Peyer's patch (tissue), 4 donors: ENCODE results near the gene ASB2. TPM values are rescaled to one million over a fixed set of nuclear protein-coding genes. Genes with fewer than 3 reads are reported as not detected.

ENCODE experiments used
- DNase-seq, 3 donors: peaks; one replicate each; pipeline ENCODE4 v3.0.0-alpha.2; 2017 to 2019
- H3K27ac ChIP-seq, 4 donors: fragments of 200-600 bp; sonication (generic); one replicate each; pipeline ENCODE4 v1.5.1; 2016 to 2019
- H3K27me3 ChIP-seq, 2 donors: fragments of 200-600 bp; sonication (generic); one replicate each; pipeline ENCODE4 v1.5.1; 2019
- H3K36me3 ChIP-seq, 3 donors: fragments of 200-600 bp; sonication (generic); one replicate each; pipeline ENCODE4 v1.5.1; 2016 to 2019
- H3K4me1 ChIP-seq, 4 donors: fragments of 200-600 bp; sonication (generic); one replicate each; pipeline ENCODE4 v1.5.1; 2016 to 2019
- H3K4me3 ChIP-seq, 4 donors: fragments of 200-600 bp; sonication (generic); 1 replicate in 3 of 4; 2 replicates in 1 of 4; pipeline ENCODE4 v1.5.1; 2016 to 2019; ENCODE audit warnings: mild to moderate bottlenecking in 1 of 4
- H3K9me3 ChIP-seq, 4 donors: fragments of 200-600 bp; sonication (generic); one replicate each; pipeline ENCODE4 v1.5.1; 2016 to 2019; ENCODE audit warnings: mild to moderate bottlenecking in 1 of 4
- POLR2A ChIP-seq, 2 donors: fragments of 450-650 bp; IDR thresholded peaks; one replicate each; pipeline ENCODE4 v1.5.1; 2017; ENCODE audit warnings: antibody characterized with exemption in 2 of 2, mild to moderate bottlenecking in 2 of 2, moderate library complexity in 2 of 2
- total RNA-seq, 4 donors: library from RNA; depleted of rRNA; stranded (reverse); fragments of >200 nt; gene quantifications; one replicate each; pipeline ENCODE4 v1.1.0, GENCODE V29; 2016
- TF ChIP-seq, protein P1 (sequence below), 6 experiments: fragments of 450-650 bp in 4 of 6; fragments of 200-600 bp in 2 of 6; sonication (generic) in 1 of 6; IDR thresholded peaks; one replicate each; pipeline ENCODE4 v1.5.1; 2017 to 2019; ENCODE audit warnings: antibody characterized with exemption in 6 of 6, mild to moderate bottlenecking in 3 of 6, moderate library complexity in 1 of 6

ASB2 gene
- total RNA-seq, 4 donors from 2014 or later = 3.2 to 32.2 (median 5.4) TPM

DNA sequence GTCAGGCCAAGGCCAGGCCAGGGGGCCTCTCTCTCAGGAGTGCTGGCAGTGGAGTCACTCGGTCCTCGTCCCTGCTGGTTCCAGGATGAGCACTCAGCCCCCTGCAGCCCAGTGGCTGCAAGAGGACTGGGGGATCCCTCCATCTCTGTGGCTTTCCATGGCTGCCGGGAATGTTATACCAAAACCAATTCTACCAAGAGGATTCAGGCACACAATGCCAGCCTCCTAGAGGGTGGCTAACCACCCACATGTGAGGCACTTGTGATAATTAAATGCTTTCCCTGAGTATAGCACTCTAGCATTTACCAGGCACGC is 21.9 kb downstream of the ASB2 start:
- no peak for TF ChIP-seq POLR2A (IDR thresholded peaks at IDR 0.05)
- TF ChIP-seq, protein P1, sequence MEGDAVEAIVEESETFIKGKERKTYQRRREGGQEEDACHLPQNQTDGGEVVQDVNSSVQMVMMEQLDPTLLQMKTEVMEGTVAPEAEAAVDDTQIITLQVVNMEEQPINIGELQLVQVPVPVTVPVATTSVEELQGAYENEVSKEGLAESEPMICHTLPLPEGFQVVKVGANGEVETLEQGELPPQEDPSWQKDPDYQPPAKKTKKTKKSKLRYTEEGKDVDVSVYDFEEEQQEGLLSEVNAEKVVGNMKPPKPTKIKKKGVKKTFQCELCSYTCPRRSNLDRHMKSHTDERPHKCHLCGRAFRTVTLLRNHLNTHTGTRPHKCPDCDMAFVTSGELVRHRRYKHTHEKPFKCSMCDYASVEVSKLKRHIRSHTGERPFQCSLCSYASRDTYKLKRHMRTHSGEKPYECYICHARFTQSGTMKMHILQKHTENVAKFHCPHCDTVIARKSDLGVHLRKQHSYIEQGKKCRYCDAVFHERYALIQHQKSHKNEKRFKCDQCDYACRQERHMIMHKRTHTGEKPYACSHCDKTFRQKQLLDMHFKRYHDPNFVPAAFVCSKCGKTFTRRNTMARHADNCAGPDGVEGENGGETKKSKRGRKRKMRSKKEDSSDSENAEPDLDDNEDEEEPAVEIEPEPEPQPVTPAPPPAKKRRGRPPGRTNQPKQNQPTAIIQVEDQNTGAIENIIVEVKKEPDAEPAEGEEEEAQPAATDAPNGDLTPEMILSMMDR (IDR thresholded peaks at IDR 0.05) = no peak
- peak overlapping the region; percentile 5 to 38 (median 24) for H3K4me3 ChIP-seq
- H3K27me3 ChIP-seq = no peaks in the 10 kb centered on the region
- H3K27ac ChIP-seq = peak overlapping the region; percentile 65 to 93 (median 82)
- no peaks in the 10 kb centered on the region for H3K36me3 ChIP-seq
- H3K4me1 ChIP-seq = peaks cover 0 to 52% (median 39%) of the 10 kb centered on the region in 4 donors
- no peak for DNase-seq
- no peaks in the 10 kb centered on the region for H3K9me3 ChIP-seq

DNA sequence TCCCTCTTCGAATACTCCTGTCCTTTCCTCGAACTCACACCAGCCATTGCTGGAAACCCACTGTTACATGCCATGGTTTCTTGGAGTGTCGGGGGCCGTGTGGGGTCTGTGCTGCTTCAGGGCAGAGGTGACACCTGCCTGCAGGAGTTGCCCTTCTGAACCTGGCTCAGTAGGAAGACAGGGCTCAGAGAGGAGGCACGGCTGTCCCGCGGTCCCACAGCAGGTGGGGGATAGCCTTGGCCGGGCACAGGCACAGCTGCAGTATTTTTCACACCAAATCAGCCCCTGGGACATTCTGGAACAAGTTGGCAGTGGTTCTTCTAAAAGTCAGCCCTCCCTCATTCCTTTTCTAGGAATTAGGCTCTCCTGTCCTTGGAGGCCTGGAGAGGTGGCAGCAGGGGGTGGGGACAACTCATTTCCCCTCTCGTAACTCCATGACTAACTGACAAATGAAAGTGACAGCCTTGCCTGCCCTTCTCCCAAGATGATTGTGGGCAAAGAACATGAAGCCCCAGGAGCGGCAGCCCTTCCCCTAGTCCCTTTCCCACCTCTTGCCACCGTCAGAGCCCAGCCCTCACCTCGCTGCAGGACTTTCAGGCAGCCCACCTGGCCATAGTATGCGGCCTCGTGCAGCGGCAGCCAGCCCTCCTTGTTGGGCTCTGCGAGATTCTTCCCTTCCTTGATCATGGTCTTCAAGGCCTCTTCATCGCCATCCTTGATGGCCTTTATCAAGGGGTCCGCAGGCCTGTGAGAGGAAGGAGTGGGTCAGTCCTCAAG is 22.4 kb downstream of the ASB2 start:
- Histone ChIP-seq H3K9me3 (no peaks in the 10 kb centered on the region), H3K4me1 (peaks cover 0 to 46% (median 35%) of the 10 kb centered on the region in 4 donors), H3K4me3 (peak overlapping the region; percentile 5 to 38 (median 24)), H3K27ac (peak overlapping the region; percentile 65 to 93 (median 82)), H3K36me3 (no peaks in the 10 kb centered on the region), H3K27me3 (no peaks in the 10 kb centered on the region)
- no peak for TF ChIP-seq POLR2A (IDR thresholded peaks at IDR 0.05)
- TF ChIP-seq, protein P1 (IDR thresholded peaks at IDR 0.05) = no peak
- DNase-seq = no peak

DNA sequence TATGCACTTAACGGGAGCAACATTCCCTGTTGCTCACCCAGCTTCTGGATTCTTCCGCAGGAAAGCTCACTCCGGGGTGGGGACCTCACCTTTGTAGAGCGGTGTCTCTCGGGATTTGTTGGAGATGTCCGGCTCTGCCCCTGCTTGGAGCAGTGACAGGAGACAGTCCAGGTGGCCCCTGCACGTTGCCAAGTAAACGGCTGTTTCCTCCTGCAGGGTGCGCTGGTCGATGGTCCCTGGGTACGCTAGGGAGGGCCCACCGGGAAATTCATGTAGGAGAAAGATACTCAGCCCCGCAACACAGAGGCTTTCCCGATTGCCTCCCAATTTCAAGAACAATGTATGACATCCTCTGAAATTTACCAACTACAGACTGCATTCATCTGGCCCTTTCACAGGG is 23.1 kb downstream of the ASB2 start:
- peak overlapping the region; percentile 5 to 38 (median 24) for H3K4me3 ChIP-seq
- DNase-seq = peak in 2 of 3 donors; percentile 76 to 77
- peak overlapping the region; percentile 65 to 93 (median 82) for H3K27ac ChIP-seq
- H3K36me3 ChIP-seq = no peaks in the 10 kb centered on the region
- no peaks in the 10 kb centered on the region for H3K27me3 ChIP-seq
- H3K9me3 ChIP-seq = no peaks in the 10 kb centered on the region
- TF ChIP-seq POLR2A (IDR thresholded peaks at IDR 0.05) = no peak
- TF ChIP-seq, protein P1 (IDR thresholded peaks at IDR 0.05) = peak in 2 of 6 experiments; percentile 15 to 35
- H3K4me1 ChIP-seq = peaks cover 0 to 40% (median 28%) of the 10 kb centered on the region in 4 donors

DNA sequence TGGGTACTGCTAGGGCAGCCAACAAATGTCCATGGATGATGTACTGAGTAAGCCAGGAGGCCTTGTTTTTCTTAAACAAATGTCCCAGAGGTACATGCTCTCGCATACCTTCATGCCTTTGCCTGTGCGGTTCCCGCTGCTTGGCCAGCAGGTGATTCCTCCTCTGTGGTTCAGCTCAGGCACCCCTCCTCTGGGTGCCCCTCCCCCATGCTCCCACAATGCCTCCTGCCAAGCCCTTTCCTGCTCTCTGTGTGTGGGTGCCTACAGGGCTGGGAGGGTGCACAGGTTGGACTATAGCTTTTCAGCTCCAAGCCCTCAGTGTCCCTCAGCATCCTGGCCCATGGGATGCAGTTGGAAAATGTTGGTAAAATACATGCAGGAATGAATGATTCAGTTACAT is 23.5 kb downstream of the ASB2 start:
- TF ChIP-seq, protein P1 (IDR thresholded peaks at IDR 0.05) = no peak
- no peak for TF ChIP-seq POLR2A (IDR thresholded peaks at IDR 0.05)
- Histone ChIP-seq H3K27me3 (no peaks in the 10 kb centered on the region), H3K27ac (peak overlapping the region in 2 of 4 donors; percentile 80 to 83), H3K9me3 (no peaks in the 10 kb centered on the region), H3K4me1 (peaks cover 0 to 35% (median 24%) of the 10 kb centered on the region in 4 donors), H3K4me3 (peak overlapping the region in 1 of 4 donors; percentile 38), H3K36me3 (no peaks in the 10 kb centered on the region)
- no peak for DNase-seq

DNA sequence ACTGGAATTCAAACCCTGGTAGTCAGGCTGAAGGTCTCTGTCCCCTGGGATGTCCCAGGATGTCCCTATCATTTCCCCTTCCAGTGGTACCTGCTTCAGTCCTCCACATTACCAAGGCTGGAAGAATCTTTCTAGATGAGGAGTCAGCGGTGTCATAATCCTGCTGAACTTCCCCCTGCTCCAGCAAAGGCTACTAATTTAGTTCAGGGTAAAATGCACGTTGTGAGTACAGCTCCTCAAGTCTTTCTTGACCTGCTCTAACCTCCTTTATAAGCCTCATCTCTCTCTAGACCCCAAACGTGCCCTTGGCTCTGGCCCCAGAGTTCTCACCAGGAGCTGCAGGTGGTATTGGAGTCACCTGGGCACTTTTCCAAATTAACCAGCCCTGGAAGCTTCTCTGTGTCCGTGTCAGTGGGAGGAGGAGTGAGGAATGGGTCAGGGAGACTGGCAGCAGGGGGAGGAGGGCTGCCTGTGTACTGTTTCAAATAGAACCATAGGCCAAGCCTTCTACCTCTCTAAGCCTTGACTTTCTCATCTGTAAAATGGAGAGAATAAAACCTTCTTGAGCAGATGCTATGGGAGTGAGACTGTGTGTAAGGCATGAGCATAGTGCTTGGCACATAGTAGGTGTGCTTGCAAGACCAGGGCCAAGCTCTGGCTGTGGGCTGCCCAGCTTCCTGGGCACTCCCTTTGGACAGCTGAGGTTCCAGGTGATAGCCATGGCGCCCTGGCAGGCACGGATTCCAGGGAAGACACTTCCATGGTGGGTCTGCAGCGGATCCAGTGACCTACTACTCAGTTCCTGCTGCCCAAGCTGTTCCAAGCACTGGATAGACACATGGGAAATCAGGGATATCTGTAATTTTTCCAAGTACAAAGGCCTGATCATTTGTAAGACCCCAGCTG is 24.5 kb downstream of the ASB2 start:
- Histone ChIP-seq H3K36me3 (no peaks in the 10 kb centered on the region), H3K4me3 (no peak overlapping the region), H3K27me3 (no peaks in the 10 kb centered on the region), H3K27ac (no peak overlapping the region), H3K4me1 (peaks cover 0 to 28% (median 18%) of the 10 kb centered on the region in 4 donors), H3K9me3 (no peaks in the 10 kb centered on the region)
- no peak for TF ChIP-seq POLR2A (IDR thresholded peaks at IDR 0.05)
- TF ChIP-seq, protein P1 (IDR thresholded peaks at IDR 0.05) = no peak
- DNase-seq = no peak
